ENCODE results near the gene TCF20.

TCF20 gene

DNA sequence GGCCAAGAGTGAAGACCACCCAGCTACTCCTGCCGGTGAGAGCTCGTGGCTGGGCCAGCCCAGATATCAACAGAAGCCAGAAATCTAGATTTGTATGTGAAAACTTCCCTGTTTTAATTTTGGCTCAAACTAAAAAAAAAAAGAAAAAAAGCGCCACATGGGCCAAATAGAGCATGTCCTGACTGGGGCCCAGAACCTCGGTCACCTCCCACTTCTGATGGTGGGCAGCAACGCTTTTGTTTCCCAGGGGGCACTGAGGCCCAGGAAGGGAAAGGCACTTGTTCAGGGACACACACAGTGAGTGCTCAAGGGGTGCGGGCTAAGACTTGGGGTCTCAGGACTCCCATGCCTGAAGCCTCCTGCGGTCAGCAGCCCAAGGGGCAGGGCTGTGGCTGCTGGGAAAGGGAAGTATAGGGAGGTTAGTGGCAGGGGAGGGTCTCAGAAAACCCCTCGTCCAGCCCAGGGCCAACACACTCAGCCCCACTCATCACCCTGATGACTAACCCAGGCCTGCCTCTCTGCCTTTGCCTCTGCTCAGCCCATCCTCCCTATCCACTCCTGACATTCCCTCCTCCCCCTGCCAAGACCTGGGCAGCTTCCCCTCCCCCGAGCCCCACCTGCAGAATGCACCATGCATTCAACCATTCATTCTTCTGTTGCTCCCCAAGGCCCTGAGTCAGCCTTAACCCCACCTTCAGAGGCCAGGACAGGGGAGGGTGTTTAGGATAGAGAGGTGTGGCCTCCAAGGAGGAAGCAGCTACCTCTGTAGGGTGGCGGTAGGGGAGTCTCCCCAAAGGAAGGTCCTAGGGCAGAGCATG lies 30.0 kb upstream of the TCF20 start:
- DNase-seq: peak in 1 of 4 experiments; percentile 27

DNA sequence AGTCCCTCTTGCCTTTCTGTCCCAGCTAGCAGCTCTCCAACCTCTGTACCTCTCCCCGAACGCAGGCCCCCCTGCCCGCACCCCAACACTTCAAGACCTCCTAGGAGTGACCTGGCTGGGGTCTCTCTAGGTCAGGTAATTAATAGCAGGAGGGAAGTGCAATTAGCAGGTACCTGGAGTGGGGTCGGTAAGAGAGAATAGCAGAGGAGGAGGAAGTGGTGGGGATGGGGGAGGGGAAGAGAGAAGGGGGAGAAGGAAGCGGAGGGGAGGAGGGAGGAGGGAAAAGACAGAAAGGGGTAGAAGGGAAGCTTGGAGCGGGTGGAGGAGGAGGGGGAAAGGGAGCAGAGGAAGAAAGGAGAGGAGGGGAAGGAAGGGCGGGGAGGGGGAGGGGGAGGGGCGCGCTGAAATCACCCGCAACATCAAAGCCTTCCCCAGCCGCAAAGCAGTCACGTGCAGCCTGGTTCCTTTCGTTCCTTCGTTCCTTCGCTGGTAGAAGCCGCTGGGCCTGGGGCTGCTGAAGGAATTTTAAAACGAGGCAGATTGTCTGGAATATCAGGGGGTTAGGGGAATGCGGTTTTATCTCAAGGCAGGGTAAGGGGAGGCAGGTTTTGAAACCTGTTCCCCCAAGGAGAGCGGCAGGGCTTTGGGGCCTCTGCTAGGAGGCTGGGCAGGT lies 29.3 kb upstream of the TCF20 start:
- DNase-seq: peak in 1 of 4 experiments; percentile 39

DNA sequence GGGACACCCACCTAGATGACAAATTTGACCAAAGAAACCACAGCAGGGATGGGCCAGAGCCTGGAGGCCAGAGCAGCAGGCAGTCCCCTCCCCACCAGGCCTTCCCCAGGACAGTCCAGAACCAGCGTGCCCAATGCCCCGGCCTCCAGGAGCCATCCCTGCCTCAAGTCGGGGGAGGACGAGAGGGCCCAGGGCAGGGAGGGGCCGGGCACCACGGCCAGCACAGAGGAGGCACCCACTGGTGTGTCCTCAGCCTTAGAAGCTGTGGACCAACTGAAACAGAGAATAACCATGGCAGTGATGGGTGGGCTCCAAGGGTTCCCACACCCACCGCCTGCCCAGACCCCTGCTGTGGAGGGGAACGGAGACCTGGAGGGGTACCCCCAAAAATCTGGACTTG lies 28.3 kb upstream of the TCF20 start:
- no peak for DNase-seq

DNA sequence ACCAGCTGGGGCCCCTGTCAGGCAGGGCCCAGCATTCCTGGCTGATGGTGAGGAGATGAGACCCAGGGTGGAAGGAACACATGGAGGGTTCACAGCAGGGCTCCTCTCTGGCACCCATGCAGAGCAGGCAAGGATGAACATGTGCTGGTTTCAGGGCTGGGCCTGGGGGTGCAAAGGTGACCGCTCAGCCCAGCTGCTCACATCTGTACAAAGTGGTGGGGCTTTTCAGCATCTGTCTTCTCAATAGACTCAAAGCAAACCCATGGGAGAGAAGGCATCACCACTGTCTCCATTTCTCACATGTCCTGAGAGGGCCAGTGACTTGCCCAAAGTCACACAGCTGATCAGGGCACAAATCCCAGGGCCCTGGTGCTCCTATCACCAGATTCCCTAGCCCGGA lies 27.3 kb upstream of the TCF20 start:
- no peak for DNase-seq

DNA sequence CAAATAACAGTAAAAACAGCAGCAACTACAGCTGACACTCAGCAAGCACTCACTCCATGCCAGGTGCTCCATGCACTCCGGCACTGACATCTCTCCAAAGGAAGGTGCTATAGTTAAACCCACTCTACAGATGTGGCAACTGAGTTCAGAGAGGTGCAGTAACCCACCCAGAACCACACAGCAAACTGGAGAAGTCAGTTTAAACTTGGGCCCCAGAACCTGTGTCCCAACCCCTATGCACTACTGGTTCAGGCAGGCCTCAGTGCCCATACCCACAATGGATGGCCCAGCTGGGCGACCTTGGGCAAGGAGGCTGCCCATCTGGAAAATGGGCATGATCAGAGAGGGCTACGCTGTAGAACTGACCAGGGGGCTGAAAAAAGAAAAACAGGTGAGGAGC lies 26.4 kb upstream of the TCF20 start:
- DNase-seq: no peak

DNA sequence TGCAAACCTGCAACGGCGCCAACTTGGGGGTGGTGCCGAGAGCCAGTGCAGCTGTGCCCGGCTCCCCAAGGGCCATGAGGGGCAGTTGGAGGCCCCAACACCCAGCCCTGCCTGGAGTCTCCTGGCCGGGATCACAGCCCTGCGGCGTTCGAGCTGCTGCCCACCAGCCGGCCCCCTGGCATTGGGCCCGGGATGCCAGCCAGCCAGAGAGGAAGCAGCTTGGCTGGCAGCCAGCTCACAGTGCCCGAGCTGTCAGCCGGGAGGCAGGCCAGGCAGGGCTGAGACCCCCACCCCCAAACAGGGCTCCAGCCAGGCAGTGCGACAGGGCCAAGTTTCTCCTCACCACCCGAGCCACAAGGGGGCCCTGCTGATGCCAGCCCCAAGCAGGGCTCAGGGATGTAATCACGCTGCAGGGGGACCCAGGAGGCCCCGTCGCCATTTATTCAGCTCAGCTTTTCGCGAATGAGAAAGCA lies 26.0 kb upstream of the TCF20 start:
- DNase-seq: peak in 1 of 4 experiments; percentile 38

DNA sequence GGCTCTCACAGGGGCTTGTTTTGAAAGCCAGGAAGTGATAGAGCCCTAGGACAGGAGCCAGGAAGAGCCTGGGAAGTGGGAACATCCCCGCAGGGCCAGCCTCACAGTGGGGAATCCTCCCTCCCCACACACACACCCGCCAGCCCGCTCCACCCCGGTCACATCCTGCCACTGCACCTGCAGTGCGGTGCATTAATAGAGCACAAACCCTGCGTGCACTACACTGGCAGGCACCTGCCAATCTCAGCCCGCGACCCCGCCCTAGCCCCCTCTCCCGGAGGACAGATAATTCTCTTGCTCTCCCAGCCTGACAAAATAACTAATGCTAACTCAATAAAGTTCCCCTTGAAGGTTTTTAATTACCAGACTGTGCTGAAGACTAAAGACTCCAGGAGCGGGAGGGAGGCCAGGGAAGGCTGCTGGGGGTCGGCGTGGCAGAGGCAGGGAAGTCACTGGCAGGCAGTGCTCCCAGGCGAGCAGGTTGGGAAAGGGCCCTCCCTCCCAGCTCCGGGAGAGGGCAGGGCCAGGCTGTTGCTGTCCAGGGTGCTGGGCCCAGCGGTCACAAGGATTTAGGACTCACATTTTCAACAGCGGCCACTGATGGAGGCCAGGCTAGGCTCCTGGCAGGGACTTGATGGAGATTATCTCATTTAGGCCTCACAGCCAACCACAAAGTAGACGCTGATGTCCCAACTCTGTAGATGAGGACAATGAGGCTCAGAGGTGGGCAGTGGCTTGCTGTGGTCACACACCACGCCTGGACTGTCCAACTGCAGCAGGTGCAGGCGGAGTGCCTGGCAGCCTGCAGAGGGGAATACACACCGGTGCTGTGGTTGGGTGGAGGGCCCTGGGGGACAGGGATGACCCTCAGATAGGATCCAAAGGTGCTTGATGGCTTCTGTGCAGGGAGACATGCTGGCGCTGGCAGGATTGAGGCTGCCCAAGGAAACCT lies 23.9 kb upstream of the TCF20 start:
- DNase-seq: peak in 2 of 4 experiments; percentile 28 to 46

DNA sequence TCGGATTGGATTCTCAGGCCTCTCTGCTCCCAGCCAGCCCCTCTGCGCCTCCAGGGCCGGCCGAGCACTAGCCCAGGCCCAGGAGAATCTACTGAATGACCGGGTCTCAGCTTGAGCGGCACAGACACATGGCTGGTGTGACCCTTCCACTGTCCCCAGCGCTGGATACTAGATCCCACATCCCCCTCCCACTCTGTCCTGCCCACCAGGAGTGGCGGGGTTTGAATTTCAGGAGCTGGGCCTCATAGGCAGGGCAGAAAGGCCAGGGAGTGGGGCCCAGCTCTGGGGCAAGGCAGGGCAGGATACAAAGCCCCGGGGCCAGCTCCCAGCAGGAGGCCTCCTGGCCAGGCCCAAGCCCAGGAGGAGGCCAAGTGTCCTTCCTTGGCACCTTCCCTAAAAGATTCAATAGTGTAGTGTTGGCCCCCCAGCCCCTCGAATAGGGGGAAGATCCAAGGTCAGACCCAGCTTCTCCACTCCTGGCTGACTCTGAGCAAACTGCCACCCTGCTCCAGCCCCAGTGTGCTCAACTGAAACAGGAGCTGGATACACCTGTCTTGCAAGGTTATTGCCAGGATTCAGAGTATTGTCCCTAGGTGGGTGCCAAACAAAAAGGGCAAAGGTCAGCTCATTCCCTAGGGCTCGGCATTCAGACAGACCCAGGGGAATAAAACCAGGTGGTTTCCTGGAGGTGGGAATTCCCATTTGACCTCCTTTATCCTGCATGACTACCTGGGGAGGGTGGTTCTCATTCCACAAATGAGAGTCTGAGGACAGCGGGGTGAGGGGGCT lies 22.5 kb upstream of the TCF20 start:
- no peak for DNase-seq

DNA sequence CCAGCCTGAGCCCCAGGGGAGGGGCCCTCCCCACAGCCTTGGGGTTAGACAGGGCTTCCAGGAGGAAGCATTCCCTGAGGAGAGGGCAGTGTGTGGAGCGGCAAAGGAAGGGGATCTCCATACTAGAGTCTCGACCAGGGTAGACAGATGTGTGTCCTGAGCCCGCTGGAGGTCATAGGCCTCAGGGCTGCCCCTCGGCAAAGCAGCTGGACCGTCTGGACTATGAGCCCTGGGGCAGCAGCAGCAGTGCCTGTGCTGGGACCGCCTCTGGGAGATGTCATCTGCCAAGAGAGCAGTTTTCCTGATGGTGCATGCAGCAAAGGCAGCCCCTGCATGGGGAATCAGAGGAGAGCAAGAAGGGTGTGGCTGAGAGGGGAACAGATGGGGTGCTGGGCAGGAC lies 20.8 kb upstream of the TCF20 start:
- DNase-seq: no peak

DNA sequence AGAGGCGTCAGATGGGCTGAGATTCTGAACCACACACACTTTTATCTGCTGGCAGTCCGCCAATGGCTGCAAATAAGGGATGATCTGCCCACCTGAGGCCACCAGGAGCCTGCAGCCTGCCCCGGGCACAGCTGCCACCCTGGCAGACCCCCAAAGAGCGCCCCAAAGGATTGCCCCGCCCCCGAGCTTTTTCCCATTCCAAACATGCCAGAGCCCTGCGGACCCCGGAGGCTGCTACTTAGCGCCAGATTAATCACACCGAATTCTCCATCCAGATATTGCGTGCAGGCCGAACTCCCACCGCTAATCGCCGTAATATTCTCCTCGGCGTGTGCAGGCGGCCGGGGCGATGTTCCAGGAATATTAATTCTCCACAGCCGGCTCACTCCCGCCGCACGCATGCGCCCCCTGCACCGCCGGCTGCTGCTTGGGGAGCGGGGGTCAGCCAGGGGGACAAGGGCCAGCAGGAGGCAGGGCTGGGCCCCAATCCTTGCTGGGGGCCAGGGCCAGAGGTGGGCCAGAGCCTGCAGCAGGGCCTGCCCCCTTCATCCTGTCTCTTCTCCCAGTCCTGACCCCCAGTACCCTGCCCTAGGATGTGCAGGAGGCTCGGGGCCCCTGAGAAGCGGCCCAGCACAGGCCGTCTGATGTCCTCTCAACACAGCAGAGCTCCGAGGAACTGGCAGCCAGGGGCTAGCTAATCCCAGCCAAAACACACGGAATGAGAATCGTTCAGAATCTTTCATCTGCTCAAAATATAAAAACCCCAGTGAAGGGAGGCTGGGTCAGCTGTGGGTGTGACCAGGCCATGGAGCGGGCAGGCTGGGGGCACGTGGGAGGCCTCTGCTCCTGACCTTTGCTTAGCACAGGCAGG lies 19.5 kb upstream of the TCF20 start:
- no peak for DNase-seq

DNA sequence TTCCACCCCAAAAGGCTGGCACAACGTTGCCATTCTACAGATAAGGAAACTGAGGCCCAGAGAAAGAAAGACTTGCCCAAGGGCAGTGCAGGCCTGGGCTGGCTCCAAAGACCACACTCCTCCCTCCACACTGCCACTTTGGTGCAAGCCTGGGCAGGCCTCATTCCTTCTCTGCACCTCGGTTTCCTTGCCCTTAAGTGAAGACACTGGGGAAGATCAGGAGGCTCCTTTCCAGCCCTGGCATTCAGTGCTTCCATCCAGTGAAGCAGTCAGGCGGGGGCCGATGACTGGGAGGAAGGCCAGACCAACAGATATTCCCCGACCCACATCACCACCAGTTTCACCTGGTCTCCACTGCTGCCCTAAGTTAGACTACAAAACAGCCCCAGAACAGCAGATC lies 18.3 kb upstream of the TCF20 start:
- no peak for DNase-seq

DNA sequence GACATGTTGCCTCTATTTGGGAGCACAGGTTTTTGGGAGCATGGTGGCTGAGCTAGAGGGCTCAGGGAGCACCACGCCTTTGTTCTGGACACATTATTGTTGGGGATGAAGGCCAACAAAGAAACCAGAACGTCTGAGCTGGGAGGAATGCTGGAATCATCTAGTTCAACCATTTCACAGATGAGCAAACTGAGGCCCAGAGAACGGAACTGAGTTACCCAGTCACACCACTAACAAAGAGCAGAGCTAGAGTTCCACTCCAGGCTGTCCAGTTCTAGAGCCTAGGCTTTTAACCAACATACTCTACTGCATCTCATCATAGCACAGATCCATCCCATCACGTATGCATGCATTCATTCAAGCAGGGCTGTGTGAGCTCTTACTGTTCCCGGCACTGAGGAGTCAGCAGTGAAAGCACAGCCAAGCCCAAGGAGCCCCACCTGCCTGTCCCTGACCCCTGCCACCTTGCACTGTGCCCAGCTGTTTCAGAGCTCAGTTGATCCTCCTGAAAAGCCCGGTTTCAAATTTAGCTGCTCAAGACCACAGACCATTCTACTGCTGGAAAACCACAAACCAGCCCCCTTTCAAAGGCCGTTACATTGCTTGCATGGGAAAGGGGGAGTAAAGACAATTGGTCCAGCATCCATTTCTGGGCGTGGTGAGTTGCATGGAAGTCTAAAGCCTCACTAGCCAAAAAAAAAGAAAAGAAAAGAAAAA lies 16.9 kb upstream of the TCF20 start:
- no peak for DNase-seq

DNA sequence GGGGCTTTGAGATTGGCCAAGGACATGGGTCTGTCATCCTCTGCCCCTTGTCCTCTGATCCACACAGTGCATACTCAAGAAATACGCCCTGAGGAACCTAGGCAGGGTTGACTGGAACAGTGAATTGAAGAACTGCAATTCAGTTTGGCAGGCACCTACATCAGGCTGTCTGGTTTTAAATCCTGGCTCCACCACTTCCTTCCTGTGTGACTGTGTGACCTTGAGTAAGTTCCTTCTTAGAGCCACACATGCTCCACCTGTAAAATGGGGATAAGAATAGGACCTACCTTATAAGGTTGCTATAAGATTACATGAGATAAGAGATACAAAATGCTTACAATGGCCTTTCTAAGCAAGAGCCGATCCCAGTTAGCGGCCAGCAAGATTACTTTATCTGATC lies 15.8 kb upstream of the TCF20 start:
- DNase-seq: no peak

DNA sequence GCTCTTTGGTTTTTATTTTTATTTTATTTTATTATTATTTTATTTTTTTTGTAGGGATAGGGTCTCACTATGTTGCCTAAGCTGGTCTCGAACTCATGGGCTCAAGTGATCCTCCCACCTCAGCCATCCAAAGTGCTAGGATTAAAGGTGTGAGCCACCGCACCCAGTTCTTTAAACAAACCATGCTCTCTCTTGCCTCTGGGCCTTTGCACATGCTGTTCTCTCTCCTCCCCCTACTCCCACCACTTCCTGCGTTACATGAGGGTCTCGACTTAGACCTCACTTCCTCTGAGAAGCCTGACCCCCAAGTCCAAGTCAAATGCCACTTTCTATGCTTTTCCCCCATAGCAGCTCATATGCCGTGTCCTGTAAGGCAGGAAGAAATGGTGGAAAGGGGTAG lies 15.2 kb upstream of the TCF20 start:
- DNase-seq: no peak

DNA sequence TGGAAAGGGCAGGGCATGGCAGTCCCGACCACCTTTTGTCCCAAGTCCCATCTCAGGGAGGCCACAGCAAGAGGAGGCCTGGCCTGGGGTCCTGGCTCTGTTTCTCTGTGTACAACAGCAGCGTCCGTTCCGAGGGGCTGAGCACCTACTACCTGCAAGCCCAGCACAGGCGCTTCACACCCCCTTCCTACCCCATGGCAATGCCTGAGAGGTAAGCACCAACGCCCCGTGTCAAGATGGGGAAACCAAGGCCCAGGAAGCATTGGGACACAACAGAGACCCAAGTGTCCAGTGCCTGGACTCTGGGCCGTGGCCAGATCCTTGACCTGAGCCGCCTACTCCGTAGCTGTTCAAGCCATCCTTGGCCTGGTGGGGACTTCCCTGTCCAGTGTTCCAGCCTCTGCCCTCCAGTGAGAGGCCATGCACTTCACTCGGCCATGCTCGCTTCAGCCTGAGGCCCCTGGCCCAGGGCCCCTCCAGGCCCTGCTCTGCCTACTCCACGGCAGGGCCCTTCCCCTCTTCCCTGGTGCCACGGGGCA lies 14.3 kb upstream of the TCF20 start:
- DNase-seq: no peak

DNA sequence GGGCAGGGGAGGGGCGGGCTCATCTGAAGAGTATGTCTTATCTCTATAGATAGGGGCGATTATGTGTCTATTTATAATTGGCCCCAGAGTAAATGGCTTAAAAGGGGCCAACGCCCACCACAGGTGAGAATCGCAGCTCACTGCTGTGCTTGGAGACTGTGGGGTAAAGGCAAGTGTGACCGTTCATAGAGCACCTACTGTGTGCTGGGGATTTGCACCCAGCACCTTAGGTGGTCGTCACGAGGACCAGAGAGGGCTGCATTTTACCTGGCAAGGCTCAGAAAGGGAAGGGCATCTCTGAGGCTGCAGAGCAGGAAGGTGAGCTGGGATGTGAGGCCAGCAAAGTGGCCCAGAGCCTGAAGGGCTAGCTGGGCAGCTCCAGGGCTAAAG lies 13.7 kb upstream of the TCF20 start:
- no peak for DNase-seq

DNA sequence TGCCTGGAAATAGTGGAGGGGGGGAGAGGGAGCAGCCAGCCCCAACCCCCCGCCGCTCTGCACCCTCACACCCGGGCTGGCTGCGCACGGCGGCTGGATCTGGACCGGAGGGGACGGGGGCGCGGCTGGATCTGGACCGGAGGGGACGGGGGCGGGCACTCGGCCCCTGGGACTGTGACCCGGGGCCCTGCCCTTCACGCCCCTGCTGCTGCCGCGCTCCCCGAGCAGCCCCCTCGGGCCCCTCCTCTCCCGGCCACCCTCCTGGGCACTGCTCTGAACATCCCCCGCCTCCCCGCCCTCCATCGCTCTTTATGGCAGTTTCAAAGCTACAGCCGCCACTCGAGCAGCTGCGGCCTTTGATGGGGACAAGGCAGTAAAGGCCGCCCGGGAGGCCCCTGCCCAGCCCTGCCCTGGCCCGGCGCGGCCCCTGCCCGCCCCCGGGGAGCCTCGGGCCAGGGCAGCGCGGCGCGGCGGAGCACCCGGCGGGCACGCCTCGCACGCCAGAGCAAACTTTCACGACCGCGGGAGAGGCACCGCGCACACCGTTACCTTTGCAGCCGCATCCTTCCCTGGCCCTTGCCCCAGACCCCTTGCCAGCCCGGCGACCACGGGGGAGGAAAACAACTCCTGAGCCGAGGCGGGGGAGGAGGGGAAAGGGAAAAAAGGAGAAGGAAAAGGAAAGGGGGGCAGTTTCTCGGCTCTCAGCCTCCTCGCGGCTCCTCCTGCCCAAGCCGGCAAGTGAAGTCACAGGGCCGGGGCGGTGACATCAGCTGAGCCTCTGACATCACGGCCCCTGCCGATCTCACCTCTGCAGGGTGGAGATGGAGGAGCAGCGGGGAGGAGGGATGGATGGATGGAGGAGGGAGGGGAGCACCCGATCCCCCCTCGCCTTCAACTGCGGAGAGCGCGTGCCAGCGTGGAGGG lies 13.1 kb upstream of the TCF20 start:
- DNase-seq: peak in 1 of 4 experiments; percentile 31

DNA sequence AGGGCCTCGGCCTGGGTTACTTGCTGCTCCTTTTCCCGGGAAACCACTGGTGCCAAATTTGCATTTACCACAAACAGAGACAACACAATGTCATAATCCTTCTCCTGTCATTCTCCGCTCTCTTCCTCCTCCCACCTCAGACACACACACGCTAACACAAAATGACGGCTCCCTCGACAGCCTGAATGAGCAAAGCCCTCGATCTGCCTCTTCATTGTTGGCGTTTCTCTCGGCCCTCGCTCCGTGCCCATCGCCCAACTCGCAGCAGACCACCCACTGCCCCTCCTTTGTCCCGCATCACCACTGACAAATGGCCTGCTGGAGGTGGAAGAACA lies 12.5 kb upstream of the TCF20 start:
- no peak for DNase-seq

DNA sequence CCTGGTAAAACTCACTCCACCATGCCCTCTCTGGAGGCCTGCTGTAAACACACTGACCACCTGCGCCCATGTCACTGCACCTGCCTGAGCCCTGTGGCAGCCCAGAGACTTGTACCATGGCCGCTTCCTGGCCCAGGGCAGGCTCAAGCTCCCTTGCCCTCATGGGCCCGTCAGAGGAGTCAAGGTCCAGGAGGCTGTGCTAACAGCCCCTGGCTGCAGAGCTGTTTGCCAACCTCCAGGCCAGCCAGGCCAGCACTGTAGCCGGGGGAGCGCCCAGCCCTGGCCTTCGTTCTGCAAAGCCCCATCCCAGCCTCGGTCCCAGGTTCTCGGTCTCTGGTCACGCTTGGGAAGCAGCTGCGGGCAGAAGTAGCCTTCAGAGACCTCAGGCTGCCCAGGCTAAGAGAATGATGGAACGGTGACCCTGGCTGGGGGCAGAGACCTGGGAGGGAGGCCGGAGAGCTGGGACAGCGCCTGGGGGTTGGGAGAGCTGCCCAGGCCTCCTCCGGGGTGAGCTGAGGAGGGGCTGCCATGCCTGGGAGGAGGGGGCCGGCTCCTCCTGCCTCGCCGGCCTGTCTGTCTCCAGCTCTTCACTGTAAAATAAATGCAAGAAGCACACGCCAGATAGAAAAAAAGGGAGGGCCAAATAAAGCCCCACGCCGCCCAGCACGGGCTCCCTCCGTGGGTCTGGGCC lies 11.9 kb upstream of the TCF20 start:
- DNase-seq: no peak
